ENCODE measurements around the gene POU5F2.

The POU5F2 gene

DNA sequence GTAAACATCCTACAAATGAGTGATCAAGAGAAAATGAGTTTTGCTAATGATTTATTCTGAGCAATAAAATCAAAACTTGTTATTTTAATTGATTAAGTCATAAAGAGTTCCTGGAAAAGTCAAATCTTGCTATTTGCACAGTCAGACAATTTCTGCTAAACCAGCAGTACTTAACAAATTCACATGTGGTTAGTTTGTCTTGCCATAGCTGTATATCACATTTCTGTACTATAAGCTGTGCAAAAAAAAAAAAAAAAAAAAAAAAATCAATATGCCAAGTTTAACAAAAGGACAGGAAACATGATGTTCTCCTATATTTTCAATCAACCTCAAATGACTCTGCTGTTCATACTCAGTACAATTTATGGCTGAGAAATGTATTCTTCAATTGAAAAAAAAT is 24.9 kb downstream of the POU5F2 start:
- DNase-seq (ENCODE audit: low read depth in 2 of 2), result no peak

DNA sequence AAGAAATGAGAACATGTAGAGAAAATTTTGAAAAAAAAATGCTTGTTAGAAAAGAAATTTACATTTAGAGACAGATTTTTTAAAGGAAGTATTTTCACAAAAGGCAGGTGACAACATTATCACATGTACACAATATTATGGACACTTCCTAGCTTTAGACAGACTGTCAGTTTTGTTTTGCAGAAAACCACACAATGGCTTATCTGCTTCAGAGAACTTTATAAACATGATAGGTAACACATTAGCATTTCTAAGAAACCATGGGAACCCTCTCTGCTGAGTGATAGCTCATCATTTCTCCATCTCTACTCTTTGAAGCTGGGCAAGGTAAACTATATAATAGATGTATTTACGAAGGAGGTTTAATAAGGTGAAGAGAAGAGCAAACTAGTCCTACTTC is 25.6 kb downstream of the POU5F2 start:
- no peak for DNase-seq (ENCODE audit: low read depth in 2 of 2)

DNA sequence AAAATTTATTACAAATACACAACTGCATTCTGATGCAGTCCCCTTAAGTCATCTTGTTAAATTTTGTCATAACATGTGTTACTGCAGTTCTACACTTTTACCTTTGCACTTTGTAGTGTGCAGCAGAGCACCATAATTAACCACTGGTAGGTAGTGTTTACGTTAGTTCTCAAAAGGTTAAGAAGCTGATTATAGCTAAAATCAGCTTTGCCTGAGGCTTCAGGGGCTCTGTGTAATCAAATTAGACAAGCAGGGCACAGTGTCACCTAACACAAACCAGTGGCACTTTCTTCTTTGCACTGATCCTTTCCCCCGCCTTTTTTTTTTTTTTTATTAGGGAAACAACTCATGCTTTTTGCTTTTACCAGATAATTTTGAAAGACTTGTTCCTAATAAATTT is 26.1 kb downstream of the POU5F2 start:
- no peak for DNase-seq (ENCODE audit: low read depth in 2 of 2)

DNA sequence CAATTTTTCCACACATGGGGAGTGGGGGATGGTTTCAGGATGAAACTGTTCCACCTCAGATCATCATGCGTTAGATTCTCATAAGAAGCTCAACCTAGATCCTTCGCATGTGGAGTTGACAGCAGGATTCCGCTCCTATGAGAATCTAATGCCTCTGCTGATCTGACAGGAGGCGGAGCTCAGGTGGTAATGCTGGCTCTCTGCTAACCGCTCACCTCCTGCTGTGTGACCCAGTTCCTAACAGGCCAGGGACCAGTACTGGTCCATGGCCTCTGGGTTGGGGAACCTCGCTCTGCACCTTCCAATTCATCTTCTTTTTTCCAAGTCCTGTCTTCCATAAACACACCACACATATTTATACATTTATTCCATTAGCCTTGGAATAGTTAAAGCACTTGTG is 33.0 kb downstream of the POU5F2 start:
- no peak for DNase-seq (ENCODE audit: low read depth in 2 of 2)

DNA sequence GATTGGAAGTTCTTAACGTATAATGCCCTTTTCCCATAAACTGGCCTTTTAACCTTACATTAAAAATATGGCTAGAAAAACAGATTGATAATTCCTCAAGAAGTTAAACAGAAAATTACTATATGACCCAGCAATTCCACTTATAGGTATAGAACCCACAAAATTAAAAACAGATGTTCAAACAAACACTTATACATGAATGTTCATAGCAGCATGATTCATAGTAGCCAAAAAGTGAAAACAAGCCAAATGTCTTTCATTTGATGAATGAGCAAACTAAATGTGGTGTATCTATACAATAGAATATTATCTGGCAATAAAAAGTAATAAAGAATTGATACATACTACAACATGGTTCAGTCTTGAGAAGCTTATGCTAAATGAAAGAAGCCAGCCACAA is 35.5 kb downstream of the POU5F2 start:
- DNase-seq (ENCODE audit: low read depth in 2 of 2), result no peak

DNA sequence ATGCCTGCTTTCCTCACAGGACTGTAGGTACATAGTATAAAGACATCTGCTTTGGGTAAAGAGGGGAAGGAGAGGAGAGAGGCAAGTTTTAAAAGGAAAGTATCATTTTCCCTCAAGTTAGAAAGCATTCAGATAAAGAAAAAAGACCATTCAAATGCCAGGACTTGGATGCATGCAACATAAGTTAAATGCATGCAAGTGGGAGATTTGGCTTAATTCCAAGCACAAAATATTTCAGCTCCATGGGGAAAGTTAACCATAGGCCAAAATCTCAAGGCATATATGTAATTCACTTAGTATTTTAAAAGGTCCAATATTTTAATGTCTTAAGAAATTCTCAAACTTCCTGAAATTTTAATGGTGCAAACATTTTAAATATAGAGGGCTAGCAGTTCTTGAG is 36.4 kb downstream of the POU5F2 start:
- no peak for DNase-seq (ENCODE audit: low read depth in 2 of 2)

DNA sequence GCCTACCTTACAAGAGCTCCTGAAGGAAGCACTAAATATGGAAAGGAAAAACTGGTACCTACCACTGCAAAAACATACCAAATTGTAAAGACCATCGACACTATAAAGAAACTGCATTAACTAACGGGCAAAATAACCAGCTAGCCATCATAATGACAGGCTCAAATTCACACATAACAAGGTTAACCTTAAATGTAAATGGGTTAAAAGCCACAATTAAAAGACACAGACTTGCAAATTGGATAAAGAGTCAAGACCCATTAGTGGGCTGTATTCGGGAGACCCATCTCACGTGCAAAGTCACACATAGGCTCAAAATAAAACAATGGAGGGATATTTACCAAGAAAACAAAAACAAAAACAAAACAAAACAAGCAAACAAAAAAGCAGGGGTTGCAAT is 49.4 kb downstream of the POU5F2 start:
- no peak for DNase-seq (ENCODE audit: low read depth in 2 of 2)
